UCSD-AML1 (cell line): ENCODE data around the gene TCFL5.

Source experiments
- DNase-seq: peaks from one replicate; lab custom pipeline; 2025; ENCODE audit not compliant: unreplicated experiment; lab: John Stamatoyannopoulos, UW

Gene TCFL5

GRCh38 chr20:62813588-62813987, 48.0 kb downstream of the TCFL5 start:
- DNase-seq = no peak

GRCh38 chr20:62812907-62813200, 48.8 kb downstream of the TCFL5 start:
- DNase-seq = no peak

GRCh38 chr20:62812181-62812906, 49.3 kb downstream of the TCFL5 start:
- no peak for DNase-seq

GRCh38 chr20:62811720-62812119, 49.9 kb downstream of the TCFL5 start:
- no peak for DNase-seq

GRCh38 chr20:62811320-62811719, 50.3 kb downstream of the TCFL5 start:
- no peak for DNase-seq

GRCh38 chr20:62809530-62810428, 51.8 kb downstream of the TCFL5 start:
- no peak for DNase-seq

- DNase-seq = peak; percentile 53
Observed at GRCh38 chr20:62808211-62808865, 53.3 kb downstream of the TCFL5 start.

- no peak for DNase-seq
Observed at GRCh38 chr20:62807444-62808210, 54.0 kb downstream of the TCFL5 start.

GRCh38 chr20:62806383-62807050, 55.1 kb downstream of the TCFL5 start:
- no peak for DNase-seq

GRCh38 chr20:62805711-62806382, 55.8 kb downstream of the TCFL5 start:
- DNase-seq = no peak

GRCh38 chr20:62805155-62805710, 56.4 kb downstream of the TCFL5 start:
- no peak for DNase-seq

- DNase-seq = peak; percentile 71
Observed at GRCh38 chr20:62804627-62805154, 56.9 kb downstream of the TCFL5 start, which contains the start of gene OGFR. Gene OGFR (plus strand): TSS chr20:62804835. CDS start chr20:62804860, 25 bp downstream.

- no peak for DNase-seq
Observed at GRCh38 chr20:62804021-62804626, 57.5 kb downstream of the TCFL5 start.

- no peak for DNase-seq
Observed at GRCh38 chr20:62802026-62802712, 59.5 kb downstream of the TCFL5 start.

- no peak for DNase-seq
Observed at GRCh38 chr20:62801284-62802010, 60.2 kb downstream of the TCFL5 start.

- no peak for DNase-seq
Observed at GRCh38 chr20:62800314-62801259, 61.0 kb downstream of the TCFL5 start.

GRCh38 chr20:62799873-62800272, 61.7 kb downstream of the TCFL5 start:
- DNase-seq = no peak
